Caco-2 (cell line): ENCODE measurements around the gene SLC43A2. TPM values are rescaled to one million over a fixed set of nuclear protein-coding genes. Genes with fewer than 3 reads are reported as not detected.

Source experiments
- BruUV-seq: library from RNA; stranded (reverse); fragments of 400-500 nt; replicated peaks from 2 replicates; lab custom pipeline; 2021; lab: Mats Ljungman, UMichigan
- CTCF ChIA-PET: fragments of 300-600 bp; sonication (Branson Sonifier 250); formaldehyde crosslinking; loops from one replicate; lab custom pipeline; 2022; ENCODE audit warnings: antibody characterized with exemption; lab: Charles Lee
- POLR2A ChIA-PET: fragments of 300-600 bp; sonication (Branson Sonifier 250); formaldehyde crosslinking; loops from one replicate; lab custom pipeline; 2022; ENCODE audit warnings: antibody characterized with exemption; lab: Charles Lee
- DNase-seq, 2 experiments: peaks; one replicate each; pipeline versions ENCODE4 v3.0.0 to v3.0.0-alpha.2; 2020 to 2022
- H3K27me3 ChIP-seq: replicated peaks from 2 replicates; pipeline ENCODE4 v1.6.0; 2011; ENCODE audit warnings: low read length; ENCODE audit not compliant: control insufficient read depth, insufficient read depth
- H3K36me3 ChIP-seq: 2 replicates; pipeline ENCODE4 v1.5.1; 2011; ENCODE audit warnings: low read length; ENCODE audit not compliant: control insufficient read depth, insufficient read depth
- H3K4me1 ChIP-seq: fragments of 250-450 bp; sonication (Bioruptor Pico); 2 replicates; pipeline ENCODE4 v1.5.1; 2020; ENCODE audit warnings: mild to moderate bottlenecking
- H3K4me3 ChIP-seq: 2 replicates; pipeline ENCODE4 v1.5.1; 2011; ENCODE audit warnings: low read depth, mild to moderate bottlenecking, control low read depth, low read length
- H3K9me3 ChIP-seq: fragments of 250-450 bp; sonication (Bioruptor Pico); 2 replicates; pipeline ENCODE4 v1.5.1; 2020; ENCODE audit warnings: mild to moderate bottlenecking, moderate library complexity
- H3K27ac Mint-ChIP-seq: one replicate; pipeline ENCODE4 v1.8.0; 2022; ENCODE audit warnings: mixed read lengths; ENCODE audit not compliant: unreplicated experiment
- H3K27me3 Mint-ChIP-seq: one replicate; pipeline ENCODE4 v1.8.0; 2022; ENCODE audit warnings: mixed read lengths; ENCODE audit not compliant: insufficient read depth, unreplicated experiment
- H3K36me3 Mint-ChIP-seq: one replicate; pipeline ENCODE4 v1.8.0; 2022; ENCODE audit warnings: mild to moderate bottlenecking, mixed read lengths; ENCODE audit not compliant: insufficient read depth, unreplicated experiment
- H3K4me1 Mint-ChIP-seq: one replicate; pipeline ENCODE4 v1.8.0; 2022; ENCODE audit warnings: low read depth, mixed read lengths; ENCODE audit not compliant: unreplicated experiment
- H3K4me3 Mint-ChIP-seq: one replicate; pipeline ENCODE4 v1.8.0; 2022; ENCODE audit warnings: mild to moderate bottlenecking, moderate library complexity, mixed read lengths; ENCODE audit not compliant: unreplicated experiment
- H3K9me3 Mint-ChIP-seq: one replicate; pipeline ENCODE4 v1.8.0; 2022; ENCODE audit warnings: mixed read lengths; ENCODE audit not compliant: unreplicated experiment
- intact Hi-C: fragments of 100-400 bp; cut with micrococcal nuclease; formaldehyde crosslinking; loops from one replicate; pipeline ENCODE4 v1.10.0; 2022; ENCODE audit not compliant: unreplicated experiment
- total RNA-seq: library from RNA; stranded (reverse); gene quantifications from 2 replicates; pipeline ENCODE4 v1.2.3, GENCODE V29; 2022
- TF ChIP-seq, protein P1 (sequence below), 2 experiments: fragments of 200-600 bp in 1 of 2; IDR thresholded peaks; 1 replicate in 1 of 2; 2 replicates in 1 of 2; pipeline versions ENCODE4 v1.5.1 to v1.8.0; 2011 to 2022; ENCODE audit warnings: antibody characterized with exemption in 1 of 2, control low read depth in 1 of 2, inconsistent platforms in 1 of 2, low read depth in 1 of 2, low read length in 1 of 2, mild to moderate bottlenecking in 1 of 2, moderate library complexity in 1 of 2; ENCODE audit not compliant: insufficient read depth in 1 of 2, severe bottlenecking in 1 of 2, unreplicated experiment in 1 of 2

The SLC43A2 gene
- total RNA-seq, 1 experiment from 2014 or later: 33.9 TPM

DNA sequence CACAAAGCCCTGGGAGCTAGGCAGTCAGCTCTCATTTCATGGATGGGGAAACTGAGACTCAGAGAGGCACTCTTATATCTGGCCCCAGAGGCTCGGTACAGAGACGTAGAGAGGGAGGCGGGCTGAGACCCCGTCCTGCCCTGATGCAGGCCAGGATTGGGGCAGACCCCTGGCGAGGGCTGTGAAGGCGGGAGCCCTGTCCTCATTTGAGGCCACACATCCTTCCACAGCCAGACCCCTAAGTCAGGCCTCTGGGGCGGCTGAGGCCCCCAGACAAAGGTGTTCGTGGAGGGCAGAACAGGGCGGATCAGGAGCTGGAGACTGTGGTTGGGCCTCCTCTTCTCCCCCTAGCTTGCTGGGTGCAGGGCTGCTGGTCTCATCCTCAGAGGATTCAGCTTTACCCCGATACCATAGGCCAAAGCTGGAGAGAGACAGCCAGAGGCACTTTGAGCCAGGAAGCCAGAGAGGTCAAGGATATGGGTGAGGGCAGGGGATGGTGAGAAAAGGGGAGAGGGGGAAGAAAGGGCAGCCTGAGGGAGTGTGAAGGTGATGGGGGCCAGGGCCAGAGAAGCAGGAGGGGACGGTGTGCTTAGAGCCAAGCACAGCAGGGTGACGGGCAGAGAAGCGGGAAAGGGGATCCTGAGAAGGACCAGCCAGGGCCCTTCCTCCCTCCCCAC, 17.7 kb upstream of the SLC43A2 start:
- H3K4me3 Mint-ChIP-seq: no peak overlapping the region

DNA sequence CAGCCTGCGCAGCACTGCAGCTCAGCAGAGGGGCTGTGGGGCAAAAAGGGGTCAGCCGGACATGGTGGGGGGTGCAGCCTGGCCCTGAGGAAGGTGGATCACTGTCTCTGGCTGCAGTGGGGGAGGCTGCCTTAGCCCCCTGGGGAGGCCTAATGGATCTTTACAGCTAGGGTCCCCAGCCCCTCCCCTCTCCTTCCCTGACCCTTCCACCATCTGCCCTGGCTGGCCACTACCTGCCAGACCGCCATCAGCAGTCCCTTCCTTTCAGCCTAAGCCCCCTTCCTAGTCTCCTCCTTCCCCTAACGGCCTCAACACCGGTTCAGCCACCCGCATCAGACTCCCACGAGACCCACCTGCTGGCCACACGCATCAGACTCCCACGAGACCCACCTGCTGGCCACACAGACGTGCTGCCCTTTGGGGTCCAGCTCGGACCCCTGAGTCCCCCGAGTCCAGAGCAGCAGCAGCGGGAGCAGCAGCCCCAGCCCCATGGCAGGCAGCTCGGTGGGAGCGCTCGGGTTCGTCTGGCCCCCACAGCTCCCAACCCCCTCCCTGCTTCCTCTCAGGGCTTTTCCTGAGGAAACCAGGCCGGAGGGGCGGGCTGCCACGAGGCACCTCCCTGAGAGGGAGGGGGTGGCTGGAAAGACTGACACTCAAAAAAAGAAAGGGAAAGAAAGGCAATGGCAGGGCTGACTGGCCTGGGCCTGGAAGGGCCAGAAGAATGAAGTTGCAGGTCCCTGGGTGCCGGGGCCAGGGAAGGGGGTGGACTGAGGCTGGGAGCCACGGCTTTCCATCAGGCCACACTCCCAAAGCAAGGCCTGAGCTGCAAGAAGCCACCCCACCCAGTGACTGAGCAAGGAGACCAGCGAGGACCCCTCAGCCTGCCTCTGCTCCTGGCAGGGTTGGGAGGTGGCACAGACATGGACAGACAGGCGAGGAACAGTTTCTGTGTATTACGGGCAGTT, 16.9 kb upstream of the SLC43A2 start, which contains the start of gene SCARF1:
Gene SCARF1, minus strand, starts transcription at position 526 of the 965 bp plus-strand sequence. Its CDS starts 35 bp downstream, at position 491.
- TF ChIP-seq, protein P1, sequence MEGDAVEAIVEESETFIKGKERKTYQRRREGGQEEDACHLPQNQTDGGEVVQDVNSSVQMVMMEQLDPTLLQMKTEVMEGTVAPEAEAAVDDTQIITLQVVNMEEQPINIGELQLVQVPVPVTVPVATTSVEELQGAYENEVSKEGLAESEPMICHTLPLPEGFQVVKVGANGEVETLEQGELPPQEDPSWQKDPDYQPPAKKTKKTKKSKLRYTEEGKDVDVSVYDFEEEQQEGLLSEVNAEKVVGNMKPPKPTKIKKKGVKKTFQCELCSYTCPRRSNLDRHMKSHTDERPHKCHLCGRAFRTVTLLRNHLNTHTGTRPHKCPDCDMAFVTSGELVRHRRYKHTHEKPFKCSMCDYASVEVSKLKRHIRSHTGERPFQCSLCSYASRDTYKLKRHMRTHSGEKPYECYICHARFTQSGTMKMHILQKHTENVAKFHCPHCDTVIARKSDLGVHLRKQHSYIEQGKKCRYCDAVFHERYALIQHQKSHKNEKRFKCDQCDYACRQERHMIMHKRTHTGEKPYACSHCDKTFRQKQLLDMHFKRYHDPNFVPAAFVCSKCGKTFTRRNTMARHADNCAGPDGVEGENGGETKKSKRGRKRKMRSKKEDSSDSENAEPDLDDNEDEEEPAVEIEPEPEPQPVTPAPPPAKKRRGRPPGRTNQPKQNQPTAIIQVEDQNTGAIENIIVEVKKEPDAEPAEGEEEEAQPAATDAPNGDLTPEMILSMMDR (IDR thresholded peaks at IDR 0.05; ENCODE audit: insufficient read depth in 1 of 2, low read depth in 1 of 2, low read length in 1 of 2, severe bottlenecking in 1 of 2, unreplicated experiment in 1 of 2): no peak
- Histone ChIP-seq H3K9me3 (no peaks in the 10 kb centered on the region), H3K36me3 (peaks cover under 1% of the 10 kb centered on the region; the same call in 1 of the 2 replicates), H3K4me1 (peaks cover 18% of the 10 kb centered on the region; the same call in 1 of the 2 replicates), H3K27me3 (no peaks in the 10 kb centered on the region), H3K4me3 (no peak within 1 kb of the TSS)
- Mint-ChIP-seq H3K9me3 (no peaks in the 10 kb centered on the region), H3K4me3 (peak within 1 kb of the TSS; percentile 79), H3K27ac (peak within 1 kb of the TSS; percentile 39), H3K4me1 (no peaks in the 10 kb centered on the region), H3K27me3 (no peaks in the 10 kb centered on the region), H3K36me3 (peaks cover 15% of the 10 kb centered on the region)
- intact Hi-C loops: no loop called here
- DNase-seq: no peak
- no TSS peak for BruUV-seq
- POLR2A ChIA-PET: interaction anchor here (0.6 kb wide), 1 partner anchor 125 kb away, joined by 4 read pairs; no protein-coding TSS in a partner anchor
- CTCF ChIA-PET: interaction anchor here (0.6 kb wide), 1 partner anchor 124 kb away, joined by 3 read pairs; no protein-coding TSS in a partner anchor

More for the DNA sequence above, 17.7 kb upstream of the SLC43A2 start:
- CTCF ChIA-PET: no interaction called here
- no peaks in the 10 kb centered on the region for H3K9me3 ChIP-seq
- no peak for DNase-seq
- TF ChIP-seq, protein P1 (IDR thresholded peaks at IDR 0.05; ENCODE audit: insufficient read depth in 1 of 2, low read depth in 1 of 2, low read length in 1 of 2, severe bottlenecking in 1 of 2, unreplicated experiment in 1 of 2): no peak
- no peak overlapping the region for H3K4me3 ChIP-seq
- peaks cover 24% of the 10 kb centered on the region for H3K36me3 Mint-ChIP-seq
- no peaks in the 10 kb centered on the region for H3K27me3 ChIP-seq
- peaks cover 2% of the 10 kb centered on the region for H3K4me1 Mint-ChIP-seq
- H3K27me3 Mint-ChIP-seq: no peaks in the 10 kb centered on the region
- H3K4me1 ChIP-seq: peaks cover 18% of the 10 kb centered on the region; the same call in 1 of the 2 replicates
- POLR2A ChIA-PET: interaction anchor here (0.6 kb wide), 1 partner anchor 124 kb away, joined by 4 read pairs; no protein-coding TSS in a partner anchor
- H3K9me3 Mint-ChIP-seq: no peaks in the 10 kb centered on the region
- peaks cover 8% of the 10 kb centered on the region for H3K36me3 ChIP-seq
- H3K27ac Mint-ChIP-seq: peak overlapping the region; percentile 39
- intact Hi-C loops: no loop called here
- BruUV-seq: no TSS peak
